Stimulated activated effector memory CD8-positive, alpha-beta T cell treated with anti-CD3 and anti-CD28 coated beads, Interleukin-12 subunit alpha, Interleukin-12 subunit beta, amount 100 ng/mL, for 72 hours (primary cell): ENCODE measurements around the gene SLC34A1.
"Not testable (repeated sequence)": the region's sequence is repeated elsewhere in the genome, so short reads cannot be mapped to it uniquely, and the experiment has no call there.

Source experiments
- ATAC-seq: fragments of 150-1000 bp; cut with Tn5 transposase; 2 replicates; pipeline ENCODE4 v1.10.0; 2021
- DNase-seq, 2 donors: peaks; one replicate each; pipeline ENCODE4 v3.0.0; 2021 to 2022; ENCODE audit warnings: low spot score in 2 of 2
- H3K27ac Mint-ChIP-seq: one replicate; pipeline ENCODE4 v1.8.0; 2022; ENCODE audit warnings: mild to moderate bottlenecking, mixed read lengths
- H3K36me3 Mint-ChIP-seq: one replicate; pipeline ENCODE4 v1.8.0; 2022; ENCODE audit warnings: mild to moderate bottlenecking, mixed read lengths
- H3K4me1 Mint-ChIP-seq: one replicate; pipeline ENCODE4 v1.8.0; 2022; ENCODE audit warnings: mixed read lengths
- H3K4me3 Mint-ChIP-seq: one replicate; pipeline ENCODE4 v1.8.0; 2022; ENCODE audit warnings: mild to moderate bottlenecking, mixed read lengths
- H3K9me3 Mint-ChIP-seq: one replicate; pipeline ENCODE4 v1.8.0; 2022; ENCODE audit warnings: mixed read lengths

SLC34A1 gene

GRCh38 chr5:177384134-177384533 is at the start of gene SLC34A1:
Gene SLC34A1, plus strand, starts transcription at chr5:177384434. Its CDS starts 1,308 bp downstream, at chr5:177385742.
- no peaks in the 10 kb centered on the region for H3K9me3 Mint-ChIP-seq
- H3K36me3 Mint-ChIP-seq: no peaks in the 10 kb centered on the region
- no peak for ATAC-seq
- DNase-seq: no peak
- H3K4me3 Mint-ChIP-seq: peak within 1 kb of the TSS; percentile 43
- H3K4me1 Mint-ChIP-seq: peaks cover 56% of the 10 kb centered on the region
- H3K27ac Mint-ChIP-seq: peak within 1 kb of the TSS; percentile 46

- H3K4me3 Mint-ChIP-seq: no peak overlapping the region
- H3K9me3 Mint-ChIP-seq: no peaks in the 10 kb centered on the region
- ATAC-seq (no peak), DNase-seq (no peak)
- H3K36me3 Mint-ChIP-seq: peaks cover 90% of the 10 kb centered on the region
- H3K27ac Mint-ChIP-seq: peak overlapping the region; percentile 85
- H3K4me1 Mint-ChIP-seq: peaks cover 57% of the 10 kb centered on the region
These were observed 49.2 kb upstream of the SLC34A1 start for GRCh38 chr5:177334781-177335700.

- no peak for DNase-seq
- no peak for ATAC-seq
- Mint-ChIP-seq H3K4me1 (peaks cover 53% of the 10 kb centered on the region), H3K27ac (peak overlapping the region; percentile 85), H3K36me3 (peaks cover 90% of the 10 kb centered on the region), H3K9me3 (no peaks in the 10 kb centered on the region), H3K4me3 (no peak overlapping the region)
These were observed 48.6 kb upstream of the SLC34A1 start for GRCh38 chr5:177335701-177336065.

GRCh38 chr5:177336112-177336511 is 48.1 kb upstream of the SLC34A1 start:
- Mint-ChIP-seq H3K36me3 (peaks cover 90% of the 10 kb centered on the region), H3K4me3 (no peak overlapping the region), H3K9me3 (no peaks in the 10 kb centered on the region), H3K4me1 (peaks cover 49% of the 10 kb centered on the region), H3K27ac (peak overlapping the region; percentile 85)
- no peak for DNase-seq
- peak; percentile 65 for ATAC-seq

- Mint-ChIP-seq H3K36me3 (peaks cover 90% of the 10 kb centered on the region), H3K27ac (peak overlapping the region; percentile 85), H3K4me3 (no peak overlapping the region), H3K4me1 (peaks cover 46% of the 10 kb centered on the region), H3K9me3 (no peaks in the 10 kb centered on the region)
- ATAC-seq (no peak), DNase-seq (no peak)
These were observed 47.4 kb upstream of the SLC34A1 start for GRCh38 chr5:177336603-177337494.

- Mint-ChIP-seq H3K9me3 (no peaks in the 10 kb centered on the region), H3K27ac (peak overlapping the region; percentile 64), H3K36me3 (peaks cover 90% of the 10 kb centered on the region), H3K4me3 (no peak overlapping the region), H3K4me1 (peaks cover 44% of the 10 kb centered on the region)
- ATAC-seq (no peak), DNase-seq (no peak)
These were observed 45.8 kb upstream of the SLC34A1 start for GRCh38 chr5:177338251-177339106.

GRCh38 chr5:177339107-177339638 is 45.1 kb upstream of the SLC34A1 start:
- peaks cover 42% of the 10 kb centered on the region for H3K4me1 Mint-ChIP-seq
- H3K36me3 Mint-ChIP-seq: peaks cover 90% of the 10 kb centered on the region
- peak; percentile 28 for ATAC-seq
- H3K9me3 Mint-ChIP-seq: no peaks in the 10 kb centered on the region
- peak overlapping the region; percentile 64 for H3K27ac Mint-ChIP-seq
- no peak for DNase-seq
- peak overlapping the region; percentile 0 for H3K4me3 Mint-ChIP-seq

GRCh38 chr5:177343000-177343399 is 41.2 kb upstream of the SLC34A1 start:
- H3K4me1 Mint-ChIP-seq: peaks cover 43% of the 10 kb centered on the region
- not testable (repeated sequence) for ATAC-seq, H3K4me3 Mint-ChIP-seq, H3K9me3 Mint-ChIP-seq, H3K27ac Mint-ChIP-seq, DNase-seq
- peaks cover 94% of the 10 kb centered on the region for H3K36me3 Mint-ChIP-seq

- H3K36me3 Mint-ChIP-seq: peaks cover 100% of the 10 kb centered on the region
- H3K9me3 Mint-ChIP-seq: no peaks in the 10 kb centered on the region
- H3K4me3 Mint-ChIP-seq: no peak overlapping the region
- DNase-seq: no peak
- no peak for ATAC-seq
- H3K27ac Mint-ChIP-seq: peak overlapping the region; percentile 58
- peaks cover 41% of the 10 kb centered on the region for H3K4me1 Mint-ChIP-seq
These were observed 40.5 kb upstream of the SLC34A1 start for GRCh38 chr5:177343777-177344176.

- DNase-seq (no peak), ATAC-seq (no peak)
- Mint-ChIP-seq H3K9me3 (no peaks in the 10 kb centered on the region), H3K4me3 (no peak overlapping the region), H3K36me3 (peaks cover 100% of the 10 kb centered on the region), H3K27ac (no peak overlapping the region), H3K4me1 (peaks cover 41% of the 10 kb centered on the region)
These were observed 39.3 kb upstream of the SLC34A1 start for GRCh38 chr5:177344891-177345290.

GRCh38 chr5:177346820-177347219 is 37.4 kb upstream of the SLC34A1 start:
- H3K27ac Mint-ChIP-seq: peak overlapping the region; percentile 37
- H3K36me3 Mint-ChIP-seq: peaks cover 90% of the 10 kb centered on the region
- peaks cover 40% of the 10 kb centered on the region for H3K4me1 Mint-ChIP-seq
- ATAC-seq (no peak), DNase-seq (no peak)
- H3K4me3 Mint-ChIP-seq: no peak overlapping the region
- no peaks in the 10 kb centered on the region for H3K9me3 Mint-ChIP-seq

- Mint-ChIP-seq H3K36me3 (peaks cover 84% of the 10 kb centered on the region), H3K4me3 (no peak overlapping the region), H3K4me1 (peaks cover 43% of the 10 kb centered on the region), H3K27ac (no peak overlapping the region), H3K9me3 (no peaks in the 10 kb centered on the region)
- DNase-seq (no peak), ATAC-seq (no peak)
These were observed 36.5 kb upstream of the SLC34A1 start for GRCh38 chr5:177347699-177348098.

GRCh38 chr5:177349362-177349647 is 34.9 kb upstream of the SLC34A1 start:
- peaks cover 68% of the 10 kb centered on the region for H3K36me3 Mint-ChIP-seq
- peaks cover 39% of the 10 kb centered on the region for H3K4me1 Mint-ChIP-seq
- DNase-seq: no peak
- ATAC-seq: no peak
- H3K27ac Mint-ChIP-seq: peak overlapping the region; percentile 99
- H3K4me3 Mint-ChIP-seq: peak overlapping the region; percentile 87
- no peaks in the 10 kb centered on the region for H3K9me3 Mint-ChIP-seq

- Mint-ChIP-seq H3K36me3 (peaks cover 63% of the 10 kb centered on the region), H3K27ac (peak overlapping the region; percentile 99), H3K4me1 (peaks cover 44% of the 10 kb centered on the region), H3K9me3 (no peaks in the 10 kb centered on the region), H3K4me3 (peak overlapping the region; percentile 87)
- DNase-seq (no peak), ATAC-seq (no peak)
These were observed 34.5 kb upstream of the SLC34A1 start for GRCh38 chr5:177349762-177350161.
